ENCODE data around the gene NMNAT2. TPM values are rescaled to one million over a fixed set of nuclear protein-coding genes. Genes with fewer than 3 reads are reported as not detected.

Gene NMNAT2
- total and polyA plus RNA-seq, 2 donors (not counting 3 experiments of a cell fraction or from before 2014, with no cell fraction given): 0.28 to 0.38 TPM

GRCh38 chr1:183279835-183280234, 138.3 kb downstream of the NMNAT2 start:
- dilution Hi-C loops (cut with MboI; ENCODE audit: extremely low pct_ligation_motif_present, low sequenced_read_pairs) (no loop called here), intact Hi-C loops (cut with micrococcal nuclease) (loop anchor here (2.0 to 5.0 kb wide), 3 partner anchors 45 to 637 kb away; no protein-coding TSS in a partner anchor)
- peak overlapping the region; percentile 88 for H2AFZ ChIP-seq (ENCODE audit: low read depth, low read length)
- H3K4me2 ChIP-seq (ENCODE audit: insufficient read depth, low read length): no peak overlapping the region
- H3K9me1 ChIP-seq (replicated peaks; ENCODE audit: control insufficient read depth, extremely low read depth, insufficient read depth, low read length): no peaks in the 10 kb centered on the region
- H3K4me3 ChIP-seq (replicated peaks in 1 of 3; ENCODE audit: insufficient read depth in 1 of 3, low read depth in 1 of 3, low read length in 3 of 3): no peak overlapping the region
- no peak for FAIRE-seq
- ChIA-PET POLR2A (no interaction called here), CTCF (interaction anchor here (0.7 to 4.2 kb wide), 8 partner anchors 8 to 353 kb away, joined by 3 to 32 read pairs (median 6); no protein-coding TSS in a partner anchor)
- H3K36me3 ChIP-seq (ENCODE audit: control insufficient read depth in 2 of 2, extremely low read depth in 1 of 2, insufficient read depth in 2 of 2, low read length in 2 of 2): no peaks in the 10 kb centered on the region
- peak overlapping the region; percentile 32 for H3K27ac ChIP-seq (ENCODE audit: insufficient read depth, low read depth, low read length)
- no peak for DNase-seq (ENCODE audit: low read depth, low spot score)
- H3K79me2 ChIP-seq (ENCODE audit: control insufficient read depth, insufficient read depth, low read length): no peaks in the 10 kb centered on the region
- BruUV-seq (replicated peaks): no TSS peak
- H3K9me3 ChIP-seq (replicated peaks; ENCODE audit: control insufficient read depth, insufficient read depth, low read length): no peaks in the 10 kb centered on the region
- TF ChIP-seq JUN (IDR thresholded peaks at IDR 0.05; ENCODE audit: borderline replicate concordance, insufficient read depth, insufficient read length, low read depth): no peak
- no peak for TF ChIP-seq EZH2 (IDR thresholded peaks at IDR 0.05; ENCODE audit: borderline replicate concordance, low read depth, low read length, severe bottlenecking)
- TF ChIP-seq POLR2A (IDR thresholded peaks at IDR 0.05; ENCODE audit: low read depth, low read length): no peak
- no peak for TF ChIP-seq GATA2 (IDR thresholded peaks at IDR 0.05; ENCODE audit: insufficient read depth, insufficient read length, low read depth, low read length)
- no peak for TF ChIP-seq MAX (IDR thresholded peaks at IDR 0.05; ENCODE audit: insufficient read depth, insufficient read length)
- TF ChIP-seq MYC (IDR thresholded peaks at IDR 0.05; ENCODE audit: low read depth, low read length): no peak
- no peak for TF ChIP-seq POLR2AphosphoS5 (IDR thresholded peaks at IDR 0.05; ENCODE audit: insufficient read depth, low read depth, low read length)
- TF ChIP-seq CTCF (IDR thresholded peaks at IDR 0.05; ENCODE audit: extremely low read depth in 1 of 2, insufficient read depth in 1 of 2, low read depth in 1 of 2, low read length in 2 of 2): no peak
- H3K4me1 ChIP-seq (ENCODE audit: control insufficient read depth, extremely low read depth, insufficient read depth, low read length): peaks cover 12% of the 10 kb centered on the region
- no peaks in the 10 kb centered on the region for H3K27me3 ChIP-seq (ENCODE audit: control insufficient read depth in 2 of 2, insufficient read depth in 2 of 2, low read length in 2 of 2)
- no peaks in the 10 kb centered on the region for H4K20me1 ChIP-seq (replicated peaks; ENCODE audit: control insufficient read depth, extremely low read depth, insufficient read depth, low read length)
- H3K9ac ChIP-seq (replicated peaks; ENCODE audit: extremely low read depth, insufficient read depth, low read length): no peak overlapping the region
